ENCODE measurements around the gene FBXW11.

Gene FBXW11

GRCh38 chr5:171989276-171989675 is 17.2 kb downstream of the FBXW11 start:
- Histone ChIP-seq H3K27me3 (ENCODE audit: control insufficient read depth, low read length) (no peaks in the 10 kb centered on the region), H3K4me2 (ENCODE audit: low read length) (no peak overlapping the region), H3K27ac (ENCODE audit: low read depth, low read length) (no peak overlapping the region), H3K79me2 (ENCODE audit: control insufficient read depth, low read length) (peaks cover 86% of the 10 kb centered on the region), H3K9me2 (replicated peaks; ENCODE audit: control insufficient read depth, low read length) (no peaks in the 10 kb centered on the region), H3K4me3 (ENCODE audit: low read length) (no peak overlapping the region), H3K9me3 (ENCODE audit: control insufficient read depth, insufficient read depth, low read length) (no peaks in the 10 kb centered on the region), H4K20me1 (ENCODE audit: control insufficient read depth, insufficient read depth, low read depth, low read length) (no peaks in the 10 kb centered on the region), H3F3A (ENCODE audit: control insufficient read depth, insufficient read depth) (no peaks in the 10 kb centered on the region), H3K4me1 (ENCODE audit: control insufficient read depth, low read length) (peaks cover 26% of the 10 kb centered on the region), H3K36me3 (ENCODE audit: control insufficient read depth, low read length) (peaks cover 19% of the 10 kb centered on the region)
- TF ChIP-seq EZH2phosphoT487 (IDR thresholded peaks at IDR 0.05; ENCODE audit: borderline replicate concordance, low read length) (no peak), CTCF (IDR thresholded peaks at IDR 0.05; ENCODE audit: low read depth, low read length, poor library complexity, severe bottlenecking) (no peak)

DNA sequence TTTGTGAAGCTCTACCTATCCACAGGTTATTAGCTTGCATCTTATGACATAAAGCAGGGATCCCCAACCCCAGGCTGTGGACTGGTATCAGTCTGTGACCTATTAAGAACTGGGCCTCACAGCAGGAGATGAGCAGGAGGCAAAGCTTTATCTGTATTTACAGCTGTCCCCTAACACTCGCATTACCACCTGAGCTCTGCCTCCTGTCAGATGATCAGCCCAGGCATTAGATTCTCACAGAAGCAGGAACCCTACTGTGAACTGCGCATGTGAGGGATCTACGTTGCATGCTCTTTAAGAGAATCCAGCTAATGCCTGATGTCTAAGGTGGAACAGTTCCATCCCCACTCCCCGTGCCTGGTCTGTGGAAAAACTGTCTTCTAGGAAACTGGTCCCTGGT is 19.7 kb downstream of the FBXW11 start:
- Histone ChIP-seq H3K36me3 (ENCODE audit: control insufficient read depth, low read length) (peaks cover 25% of the 10 kb centered on the region), H3F3A (ENCODE audit: control insufficient read depth, insufficient read depth) (no peaks in the 10 kb centered on the region), H3K27me3 (ENCODE audit: control insufficient read depth, low read length) (no peaks in the 10 kb centered on the region), H3K27ac (ENCODE audit: low read depth, low read length) (no peak overlapping the region), H4K20me1 (ENCODE audit: control insufficient read depth, insufficient read depth, low read depth, low read length) (no peaks in the 10 kb centered on the region), H3K79me2 (ENCODE audit: control insufficient read depth, low read length) (peaks cover 89% of the 10 kb centered on the region), H3K9me2 (replicated peaks; ENCODE audit: control insufficient read depth, low read length) (no peaks in the 10 kb centered on the region), H3K4me2 (ENCODE audit: low read length) (no peak overlapping the region), H3K4me1 (ENCODE audit: control insufficient read depth, low read length) (peaks cover 30% of the 10 kb centered on the region), H3K9me3 (ENCODE audit: control insufficient read depth, insufficient read depth, low read length) (peaks cover 7% of the 10 kb centered on the region; the same call in 1 of the 2 replicates), H3K4me3 (ENCODE audit: low read length) (no peak overlapping the region)
- no peak for TF ChIP-seq CTCF (IDR thresholded peaks at IDR 0.05; ENCODE audit: low read depth, low read length, poor library complexity, severe bottlenecking)
- no peak for TF ChIP-seq EZH2phosphoT487 (IDR thresholded peaks at IDR 0.05; ENCODE audit: borderline replicate concordance, low read length)

- peaks cover 22% of the 10 kb centered on the region; the same call in 1 of the 2 replicates for H3K9me3 ChIP-seq (ENCODE audit: control insufficient read depth, insufficient read depth, low read length)
- no peak overlapping the region for H3K4me3 ChIP-seq (ENCODE audit: low read length)
- H3K27me3 ChIP-seq (ENCODE audit: control insufficient read depth, low read length), result no peaks in the 10 kb centered on the region
- H3K79me2 ChIP-seq (ENCODE audit: control insufficient read depth, low read length), result peaks cover 90% of the 10 kb centered on the region
- H3K36me3 ChIP-seq (ENCODE audit: control insufficient read depth, low read length), result peaks cover 37% of the 10 kb centered on the region
- no peaks in the 10 kb centered on the region for H3K9me2 ChIP-seq (replicated peaks; ENCODE audit: control insufficient read depth, low read length)
- peaks cover 23% of the 10 kb centered on the region for H3K4me1 ChIP-seq (ENCODE audit: control insufficient read depth, low read length)
- no peaks in the 10 kb centered on the region for H3F3A ChIP-seq (ENCODE audit: control insufficient read depth, insufficient read depth)
- TF ChIP-seq EZH2phosphoT487 (IDR thresholded peaks at IDR 0.05; ENCODE audit: borderline replicate concordance, low read length) (no peak), CTCF (IDR thresholded peaks at IDR 0.05; ENCODE audit: low read depth, low read length, poor library complexity, severe bottlenecking) (no peak)
- no peak overlapping the region for H3K4me2 ChIP-seq (ENCODE audit: low read length)
- H3K27ac ChIP-seq (ENCODE audit: low read depth, low read length), result no peak overlapping the region
- H4K20me1 ChIP-seq (ENCODE audit: control insufficient read depth, insufficient read depth, low read depth, low read length), result no peaks in the 10 kb centered on the region
Measured at GRCh38 chr5:171984748-171985419, 21.6 kb downstream of the FBXW11 start.
